ENCODE data around the gene HSD3B7.

The HSD3B7 gene

DNA sequence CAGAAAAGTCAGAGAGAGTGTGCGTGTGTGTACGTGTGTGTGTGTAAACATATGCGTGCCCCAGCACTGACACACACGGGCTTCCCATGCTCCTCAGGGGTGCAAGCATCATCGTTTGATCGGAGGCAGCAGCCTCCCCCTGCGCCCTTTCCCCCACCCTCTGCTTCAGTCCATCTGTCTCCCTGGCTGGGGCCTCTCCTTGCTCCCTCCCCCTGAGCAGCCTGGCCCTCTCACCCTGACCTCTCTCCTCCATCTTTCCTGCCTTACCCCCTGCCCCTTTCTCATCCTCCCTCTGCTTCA, 21.0 kb downstream of the HSD3B7 start:
- H3K27ac ChIP-seq (replicated peaks): no peak overlapping the region
- TF ChIP-seq, protein P1, sequence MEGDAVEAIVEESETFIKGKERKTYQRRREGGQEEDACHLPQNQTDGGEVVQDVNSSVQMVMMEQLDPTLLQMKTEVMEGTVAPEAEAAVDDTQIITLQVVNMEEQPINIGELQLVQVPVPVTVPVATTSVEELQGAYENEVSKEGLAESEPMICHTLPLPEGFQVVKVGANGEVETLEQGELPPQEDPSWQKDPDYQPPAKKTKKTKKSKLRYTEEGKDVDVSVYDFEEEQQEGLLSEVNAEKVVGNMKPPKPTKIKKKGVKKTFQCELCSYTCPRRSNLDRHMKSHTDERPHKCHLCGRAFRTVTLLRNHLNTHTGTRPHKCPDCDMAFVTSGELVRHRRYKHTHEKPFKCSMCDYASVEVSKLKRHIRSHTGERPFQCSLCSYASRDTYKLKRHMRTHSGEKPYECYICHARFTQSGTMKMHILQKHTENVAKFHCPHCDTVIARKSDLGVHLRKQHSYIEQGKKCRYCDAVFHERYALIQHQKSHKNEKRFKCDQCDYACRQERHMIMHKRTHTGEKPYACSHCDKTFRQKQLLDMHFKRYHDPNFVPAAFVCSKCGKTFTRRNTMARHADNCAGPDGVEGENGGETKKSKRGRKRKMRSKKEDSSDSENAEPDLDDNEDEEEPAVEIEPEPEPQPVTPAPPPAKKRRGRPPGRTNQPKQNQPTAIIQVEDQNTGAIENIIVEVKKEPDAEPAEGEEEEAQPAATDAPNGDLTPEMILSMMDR (IDR thresholded peaks at IDR 0.05; ENCODE audit: insufficient read depth, low read length): no peak
- TF ChIP-seq SPI1 (IDR thresholded peaks at IDR 0.05; ENCODE audit: borderline replicate concordance, low read depth) (no peak), POLR2AphosphoS5 (IDR thresholded peaks at IDR 0.05; ENCODE audit: low read depth) (no peak), GABPA (IDR thresholded peaks at IDR 0.05; ENCODE audit: low read depth) (no peak)
- TF ChIP-seq, protein P2, sequence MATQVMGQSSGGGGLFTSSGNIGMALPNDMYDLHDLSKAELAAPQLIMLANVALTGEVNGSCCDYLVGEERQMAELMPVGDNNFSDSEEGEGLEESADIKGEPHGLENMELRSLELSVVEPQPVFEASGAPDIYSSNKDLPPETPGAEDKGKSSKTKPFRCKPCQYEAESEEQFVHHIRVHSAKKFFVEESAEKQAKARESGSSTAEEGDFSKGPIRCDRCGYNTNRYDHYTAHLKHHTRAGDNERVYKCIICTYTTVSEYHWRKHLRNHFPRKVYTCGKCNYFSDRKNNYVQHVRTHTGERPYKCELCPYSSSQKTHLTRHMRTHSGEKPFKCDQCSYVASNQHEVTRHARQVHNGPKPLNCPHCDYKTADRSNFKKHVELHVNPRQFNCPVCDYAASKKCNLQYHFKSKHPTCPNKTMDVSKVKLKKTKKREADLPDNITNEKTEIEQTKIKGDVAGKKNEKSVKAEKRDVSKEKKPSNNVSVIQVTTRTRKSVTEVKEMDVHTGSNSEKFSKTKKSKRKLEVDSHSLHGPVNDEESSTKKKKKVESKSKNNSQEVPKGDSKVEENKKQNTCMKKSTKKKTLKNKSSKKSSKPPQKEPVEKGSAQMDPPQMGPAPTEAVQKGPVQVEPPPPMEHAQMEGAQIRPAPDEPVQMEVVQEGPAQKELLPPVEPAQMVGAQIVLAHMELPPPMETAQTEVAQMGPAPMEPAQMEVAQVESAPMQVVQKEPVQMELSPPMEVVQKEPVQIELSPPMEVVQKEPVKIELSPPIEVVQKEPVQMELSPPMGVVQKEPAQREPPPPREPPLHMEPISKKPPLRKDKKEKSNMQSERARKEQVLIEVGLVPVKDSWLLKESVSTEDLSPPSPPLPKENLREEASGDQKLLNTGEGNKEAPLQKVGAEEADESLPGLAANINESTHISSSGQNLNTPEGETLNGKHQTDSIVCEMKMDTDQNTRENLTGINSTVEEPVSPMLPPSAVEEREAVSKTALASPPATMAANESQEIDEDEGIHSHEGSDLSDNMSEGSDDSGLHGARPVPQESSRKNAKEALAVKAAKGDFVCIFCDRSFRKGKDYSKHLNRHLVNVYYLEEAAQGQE (IDR thresholded peaks at IDR 0.05; ENCODE audit: insufficient replicate concordance, low read depth): no peak
- peaks cover 36% of the 10 kb centered on the region for H3K27me3 ChIP-seq (ENCODE audit: insufficient read depth, poor library complexity, severe bottlenecking)
- no peak for DNase-seq (ENCODE audit: low read depth in 1 of 2, low spot score in 1 of 2)
- H3K4me3 ChIP-seq (replicated peaks; ENCODE audit: insufficient read depth, low read length): no peak overlapping the region

DNA sequence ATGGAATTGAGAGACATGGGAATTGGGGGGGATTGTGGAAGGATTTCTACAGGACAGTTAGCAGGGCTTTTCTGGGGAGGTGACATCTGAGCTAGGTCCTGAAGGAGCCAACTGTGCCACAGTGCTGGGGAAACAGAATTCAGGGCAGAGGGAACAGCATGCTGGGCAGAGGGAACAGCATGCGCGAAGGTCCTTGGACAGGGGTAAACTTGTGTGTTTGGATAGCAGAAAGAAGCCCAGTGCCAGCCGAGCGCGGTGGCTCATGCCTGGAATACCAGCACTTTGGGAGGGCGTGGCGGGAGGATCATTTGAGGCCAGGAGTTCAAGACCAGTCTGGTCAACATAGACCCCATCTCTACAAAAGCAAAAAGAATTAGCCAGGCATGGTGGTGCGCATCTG, 21.6 kb downstream of the HSD3B7 start:
- no peak for DNase-seq (ENCODE audit: low read depth in 1 of 2, low spot score in 1 of 2)
- peaks cover 40% of the 10 kb centered on the region for H3K27me3 ChIP-seq (ENCODE audit: insufficient read depth, poor library complexity, severe bottlenecking)
- TF ChIP-seq, protein P2 (IDR thresholded peaks at IDR 0.05; ENCODE audit: insufficient replicate concordance, low read depth): no peak
- TF ChIP-seq POLR2AphosphoS5 (IDR thresholded peaks at IDR 0.05; ENCODE audit: low read depth) (no peak), SPI1 (IDR thresholded peaks at IDR 0.05; ENCODE audit: borderline replicate concordance, low read depth) (no peak), GABPA (IDR thresholded peaks at IDR 0.05; ENCODE audit: low read depth) (no peak)
- TF ChIP-seq, protein P1 (IDR thresholded peaks at IDR 0.05; ENCODE audit: insufficient read depth, low read length): no peak
- no peak overlapping the region for H3K4me3 ChIP-seq (replicated peaks; ENCODE audit: insufficient read depth, low read length)
- no peak overlapping the region for H3K27ac ChIP-seq (replicated peaks)

DNA sequence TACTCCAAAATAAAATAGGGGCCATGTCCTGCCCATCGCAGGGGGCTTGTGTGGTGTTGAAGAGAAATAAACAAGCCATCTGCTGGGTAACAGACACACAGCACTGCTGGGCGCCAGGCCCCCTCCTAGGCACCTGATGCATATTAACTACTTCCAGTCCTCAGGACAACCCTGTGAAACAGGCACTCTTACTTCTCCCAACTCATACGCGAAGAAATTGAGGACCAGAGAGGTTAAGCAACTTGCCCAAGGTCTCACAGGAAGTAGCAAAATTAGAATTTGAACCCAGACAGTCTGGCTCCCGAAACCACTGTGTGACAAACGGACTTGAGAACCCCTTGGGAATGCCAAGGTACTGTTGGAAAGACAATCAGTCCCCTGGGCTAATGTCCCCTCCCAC, 22.7 kb downstream of the HSD3B7 start:
- Histone ChIP-seq H3K27ac (replicated peaks) (no peak overlapping the region), H3K27me3 (ENCODE audit: insufficient read depth, poor library complexity, severe bottlenecking) (peaks cover 40% of the 10 kb centered on the region), H3K4me3 (replicated peaks; ENCODE audit: insufficient read depth, low read length) (no peak overlapping the region)
- TF ChIP-seq GABPA (IDR thresholded peaks at IDR 0.05; ENCODE audit: low read depth): no peak
- DNase-seq (ENCODE audit: low read depth in 1 of 2, low spot score in 1 of 2): no peak

DNA sequence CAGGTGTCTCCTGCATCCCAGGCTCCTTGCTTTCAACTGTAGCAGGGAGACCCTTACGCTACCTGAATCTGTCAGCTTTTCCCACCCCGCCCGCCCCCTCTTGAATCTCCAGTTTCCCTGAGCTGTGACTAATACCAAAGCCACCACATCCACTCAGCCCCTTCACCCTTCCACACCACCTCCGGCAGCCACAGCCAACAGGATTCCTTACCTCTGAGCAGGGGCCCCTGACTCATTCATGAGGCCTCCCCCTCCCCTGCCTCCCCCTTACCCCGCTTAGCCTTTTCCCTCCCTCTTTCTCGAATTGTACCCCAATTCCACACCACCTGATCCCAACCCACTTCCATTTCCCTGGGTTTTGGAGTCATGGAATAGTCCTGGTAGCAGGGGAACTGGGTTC, 23.1 kb downstream of the HSD3B7 start:
- TF ChIP-seq, protein P1 (IDR thresholded peaks at IDR 0.05; ENCODE audit: insufficient read depth, low read length): no peak
- no peak overlapping the region for H3K27ac ChIP-seq (replicated peaks)
- DNase-seq (ENCODE audit: low read depth in 1 of 2, low spot score in 1 of 2): no peak
- peaks cover 40% of the 10 kb centered on the region for H3K27me3 ChIP-seq (ENCODE audit: insufficient read depth, poor library complexity, severe bottlenecking)
- no peak overlapping the region for H3K4me3 ChIP-seq (replicated peaks; ENCODE audit: insufficient read depth, low read length)

Data from HL-60 (cell line).